WTC11 (cell line): ENCODE data around the gene ITGA5.

ENCODE experiments used
- CREB1 ChIP-seq: sonication (generic); formaldehyde crosslinking; IDR thresholded peaks from 2 replicates; pipeline ENCODE4 v1.8.0; 2023; ENCODE audit warnings: mild to moderate bottlenecking, missing genetic modification reagents
- CTCF ChIP-seq: fragments of 200-600 bp; IDR thresholded peaks from 2 replicates; pipeline ENCODE4 v1.8.0; 2022; ENCODE audit warnings: antibody characterized with exemption
- ELF4 ChIP-seq: sonication (generic); formaldehyde crosslinking; IDR thresholded peaks from 2 replicates; pipeline ENCODE4 v1.8.1; 2022; ENCODE audit warnings: low read depth, mild to moderate bottlenecking, moderate library complexity, missing genetic modification reagents
- JAZF1 ChIP-seq: fragments of 250-450 bp; sonication (Bioruptor Pico); IDR thresholded peaks from 2 replicates; pipeline ENCODE4 v1.9.0; 2021; ENCODE audit warnings: moderate library complexity, mild to moderate bottlenecking, inconsistent platforms
- MAX ChIP-seq: sonication (generic); formaldehyde crosslinking; IDR thresholded peaks from 2 replicates; pipeline ENCODE4 v1.8.0; 2022; ENCODE audit warnings: mild to moderate bottlenecking, missing genetic modification reagents
- NFYB ChIP-seq: sonication (generic); formaldehyde crosslinking; conservative IDR thresholded peaks from 2 replicates; pipeline ENCODE4 v1.8.0; 2022; ENCODE audit warnings: low read depth, missing genetic modification reagents
- NR2C2 ChIP-seq: sonication (generic); formaldehyde crosslinking; IDR thresholded peaks from 2 replicates; pipeline ENCODE4 v1.8.0; 2022; ENCODE audit warnings: mild to moderate bottlenecking, missing genetic modification reagents
- OVOL2 ChIP-seq: fragments of 250-450 bp; sonication (Bioruptor Pico); IDR thresholded peaks from 2 replicates; pipeline ENCODE4 v1.9.0; 2021; ENCODE audit warnings: mild to moderate bottlenecking, borderline replicate concordance
- SP1 ChIP-seq: sonication (generic); formaldehyde crosslinking; conservative IDR thresholded peaks from 2 replicates; pipeline ENCODE4 v1.8.1; 2022; ENCODE audit warnings: missing genetic modification reagents
- ZBTB21 ChIP-seq: sonication (generic); formaldehyde crosslinking; IDR thresholded peaks from 2 replicates; pipeline ENCODE4 v1.8.1; 2023; ENCODE audit warnings: mild to moderate bottlenecking, missing genetic modification reagents, borderline replicate concordance
- TF ChIP-seq, protein P1 (sequence below): sonication (generic); formaldehyde crosslinking; IDR thresholded peaks from 2 replicates; pipeline ENCODE4 v1.8.0; 2022; ENCODE audit warnings: mild to moderate bottlenecking, missing genetic modification reagents
- TF ChIP-seq, protein P2 (sequence below): sonication (generic); formaldehyde crosslinking; IDR thresholded peaks from 2 replicates; pipeline ENCODE4 v1.8.1; 2023; ENCODE audit warnings: mild to moderate bottlenecking, missing genetic modification reagents, moderate library complexity
- TF ChIP-seq, protein P3 (sequence below): sonication (generic); formaldehyde crosslinking; IDR thresholded peaks from 2 replicates; pipeline ENCODE4 v1.8.1; 2022; ENCODE audit warnings: mild to moderate bottlenecking, missing genetic modification reagents, moderate library complexity, borderline replicate concordance

DNA sequence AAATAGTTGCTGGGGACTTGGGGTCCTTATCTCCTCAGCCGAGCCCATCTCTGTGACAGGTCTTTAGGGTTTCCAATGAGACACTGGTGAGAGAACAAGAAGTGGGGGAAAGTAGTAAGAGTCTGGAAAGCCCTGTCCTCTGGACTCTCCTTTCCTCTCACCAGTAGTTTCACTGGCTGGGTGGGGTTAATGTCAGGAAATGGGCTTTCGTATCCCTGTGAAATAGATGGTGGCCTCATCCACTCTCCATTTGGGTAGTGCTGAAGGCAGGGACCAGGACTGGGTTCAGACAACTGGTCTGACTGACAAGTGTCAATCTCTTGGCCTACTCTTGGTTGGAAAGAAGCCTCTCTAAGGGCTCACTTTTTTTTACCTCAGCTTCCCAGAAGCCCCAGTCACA lies 42.1 kb downstream of the ITGA5 start:
- TF ChIP-seq OVOL2 (CRISPR knock-in tag) = no peak
- no peak for TF ChIP-seq MAX (CRISPR knock-in tag)
- TF ChIP-seq CREB1 = no peak
- TF ChIP-seq CTCF = no peak
- TF ChIP-seq JAZF1 (CRISPR knock-in tag) = no peak
- TF ChIP-seq, protein P1, sequence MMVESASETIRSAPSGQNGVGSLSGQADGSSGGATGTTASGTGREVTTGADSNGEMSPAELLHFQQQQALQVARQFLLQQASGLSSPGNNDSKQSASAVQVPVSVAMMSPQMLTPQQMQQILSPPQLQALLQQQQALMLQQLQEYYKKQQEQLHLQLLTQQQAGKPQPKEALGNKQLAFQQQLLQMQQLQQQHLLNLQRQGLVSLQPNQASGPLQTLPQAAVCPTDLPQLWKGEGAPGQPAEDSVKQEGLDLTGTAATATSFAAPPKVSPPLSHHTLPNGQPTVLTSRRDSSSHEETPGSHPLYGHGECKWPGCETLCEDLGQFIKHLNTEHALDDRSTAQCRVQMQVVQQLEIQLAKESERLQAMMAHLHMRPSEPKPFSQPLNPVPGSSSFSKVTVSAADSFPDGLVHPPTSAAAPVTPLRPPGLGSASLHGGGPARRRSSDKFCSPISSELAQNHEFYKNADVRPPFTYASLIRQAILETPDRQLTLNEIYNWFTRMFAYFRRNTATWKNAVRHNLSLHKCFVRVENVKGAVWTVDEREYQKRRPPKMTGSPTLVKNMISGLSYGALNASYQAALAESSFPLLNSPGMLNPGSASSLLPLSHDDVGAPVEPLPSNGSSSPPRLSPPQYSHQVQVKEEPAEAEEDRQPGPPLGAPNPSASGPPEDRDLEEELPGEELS (CRISPR knock-in tag) = no peak
- TF ChIP-seq, protein P2, sequence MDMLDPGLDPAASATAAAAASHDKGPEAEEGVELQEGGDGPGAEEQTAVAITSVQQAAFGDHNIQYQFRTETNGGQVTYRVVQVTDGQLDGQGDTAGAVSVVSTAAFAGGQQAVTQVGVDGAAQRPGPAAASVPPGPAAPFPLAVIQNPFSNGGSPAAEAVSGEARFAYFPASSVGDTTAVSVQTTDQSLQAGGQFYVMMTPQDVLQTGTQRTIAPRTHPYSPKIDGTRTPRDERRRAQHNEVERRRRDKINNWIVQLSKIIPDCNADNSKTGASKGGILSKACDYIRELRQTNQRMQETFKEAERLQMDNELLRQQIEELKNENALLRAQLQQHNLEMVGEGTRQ (CRISPR knock-in tag) = no peak
- TF ChIP-seq NFYB (CRISPR knock-in tag) = no peak
- TF ChIP-seq NR2C2 = no peak
- TF ChIP-seq, protein P3, sequence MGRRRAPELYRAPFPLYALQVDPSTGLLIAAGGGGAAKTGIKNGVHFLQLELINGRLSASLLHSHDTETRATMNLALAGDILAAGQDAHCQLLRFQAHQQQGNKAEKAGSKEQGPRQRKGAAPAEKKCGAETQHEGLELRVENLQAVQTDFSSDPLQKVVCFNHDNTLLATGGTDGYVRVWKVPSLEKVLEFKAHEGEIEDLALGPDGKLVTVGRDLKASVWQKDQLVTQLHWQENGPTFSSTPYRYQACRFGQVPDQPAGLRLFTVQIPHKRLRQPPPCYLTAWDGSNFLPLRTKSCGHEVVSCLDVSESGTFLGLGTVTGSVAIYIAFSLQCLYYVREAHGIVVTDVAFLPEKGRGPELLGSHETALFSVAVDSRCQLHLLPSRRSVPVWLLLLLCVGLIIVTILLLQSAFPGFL (CRISPR knock-in tag) = no peak
- no peak for TF ChIP-seq ZBTB21
- TF ChIP-seq ELF4 (CRISPR knock-in tag) = no peak
- no peak for TF ChIP-seq SP1 (CRISPR knock-in tag)
